Calu3 (cell line): ENCODE results near the gene DOCK9. TPM values are rescaled to one million over a fixed set of nuclear protein-coding genes. Genes with fewer than 3 reads are reported as not detected.

ENCODE experiments used
- BruUV-seq: library from RNA; stranded (reverse); fragments of 400-500 nt; replicated peaks from 2 replicates; lab custom pipeline; 2021; lab: Mats Ljungman, UMichigan
- CTCF ChIA-PET: fragments of 300-600 bp; sonication (Branson Sonifier 250); formaldehyde crosslinking; loops from one replicate; lab custom pipeline; 2022; ENCODE audit warnings: antibody characterized with exemption; lab: Charles Lee
- DNase-seq: peaks from one replicate; pipeline ENCODE4 v3.0.0; 2022
- H3K27ac Mint-ChIP-seq: one replicate; pipeline ENCODE4 v1.8.0; 2022; ENCODE audit warnings: mixed read lengths; ENCODE audit not compliant: unreplicated experiment
- H3K27me3 Mint-ChIP-seq: one replicate; pipeline ENCODE4 v1.8.0; 2022; ENCODE audit warnings: mixed read lengths; ENCODE audit not compliant: unreplicated experiment
- H3K36me3 Mint-ChIP-seq: one replicate; pipeline ENCODE4 v1.8.0; 2022; ENCODE audit warnings: mild to moderate bottlenecking, moderate library complexity, mixed read lengths; ENCODE audit not compliant: insufficient read depth, unreplicated experiment
- H3K4me1 Mint-ChIP-seq: one replicate; pipeline ENCODE4 v1.8.0; 2022; ENCODE audit warnings: mild to moderate bottlenecking, low read depth, mixed read lengths; ENCODE audit not compliant: unreplicated experiment
- H3K4me3 Mint-ChIP-seq: one replicate; pipeline ENCODE4 v1.8.0; 2022; ENCODE audit warnings: mild to moderate bottlenecking, low read depth, moderate library complexity, mixed read lengths; ENCODE audit not compliant: unreplicated experiment
- H3K9me3 Mint-ChIP-seq: one replicate; pipeline ENCODE4 v1.8.0; 2022; ENCODE audit warnings: low read depth, mixed read lengths; ENCODE audit not compliant: unreplicated experiment
- intact Hi-C: fragments of 100-400 bp; cut with micrococcal nuclease; formaldehyde crosslinking; loops from one replicate; pipeline ENCODE4 v1.10.0; 2022; ENCODE audit not compliant: unreplicated experiment
- total RNA-seq: library from RNA; stranded (reverse); gene quantifications from 2 replicates; pipeline ENCODE4 v1.2.3, GENCODE V29; 2022
- TF ChIP-seq, protein P1 (sequence below): fragments of 200-600 bp; IDR thresholded peaks from one replicate; pipeline ENCODE4 v1.8.0; 2022; ENCODE audit warnings: antibody characterized with exemption; ENCODE audit not compliant: unreplicated experiment

DOCK9 gene
- total RNA-seq, 1 experiment from 2014 or later = 26.2 TPM

DNA sequence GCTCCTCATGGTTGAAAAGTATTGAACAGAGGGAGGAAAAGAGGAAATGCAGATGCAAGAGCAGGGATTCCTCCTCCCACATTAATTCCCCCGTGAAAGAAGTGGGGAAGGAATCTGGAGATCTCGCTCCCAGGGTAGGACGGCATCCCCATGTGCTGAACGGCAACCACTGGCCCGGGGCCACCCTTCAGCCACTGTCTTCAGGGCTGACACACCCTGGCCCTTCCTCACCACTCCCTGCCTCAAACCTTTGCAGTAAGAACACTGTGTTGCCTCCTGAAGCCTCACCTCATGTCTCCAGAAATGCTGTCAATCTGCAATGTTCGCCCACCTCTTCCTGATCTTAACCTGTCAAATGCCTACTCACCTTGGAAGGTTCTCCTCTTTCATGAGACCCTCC lies 10.9 kb upstream of the DOCK9 start:
- intact Hi-C loops = no loop called here

DNA sequence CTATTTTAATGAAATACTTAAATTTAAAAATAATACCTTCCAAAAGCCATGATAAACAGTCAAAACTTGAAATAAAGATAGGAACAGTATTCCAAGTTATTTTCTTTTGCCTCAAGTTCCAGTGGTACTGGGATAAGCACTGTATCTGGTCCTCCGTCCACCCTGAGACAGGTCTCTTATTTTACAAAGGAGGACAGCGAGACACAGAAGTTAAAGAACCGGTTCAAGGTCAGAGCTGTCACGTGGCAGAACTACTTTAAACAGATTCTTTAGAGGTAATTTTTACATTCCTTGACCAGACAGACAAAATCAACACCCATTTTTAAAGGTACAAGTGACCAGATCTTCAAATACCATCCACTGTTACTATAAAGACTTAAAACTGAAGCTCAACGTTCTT lies 10.4 kb upstream of the DOCK9 start:
- intact Hi-C loops = no loop called here
- no peaks in the 10 kb centered on the region for H3K27me3 Mint-ChIP-seq
- no TSS peak for BruUV-seq
- peaks cover 18% of the 10 kb centered on the region for H3K4me1 Mint-ChIP-seq
- CTCF ChIA-PET = no interaction called here
- no peak overlapping the region for H3K27ac Mint-ChIP-seq
- TF ChIP-seq, protein P1, sequence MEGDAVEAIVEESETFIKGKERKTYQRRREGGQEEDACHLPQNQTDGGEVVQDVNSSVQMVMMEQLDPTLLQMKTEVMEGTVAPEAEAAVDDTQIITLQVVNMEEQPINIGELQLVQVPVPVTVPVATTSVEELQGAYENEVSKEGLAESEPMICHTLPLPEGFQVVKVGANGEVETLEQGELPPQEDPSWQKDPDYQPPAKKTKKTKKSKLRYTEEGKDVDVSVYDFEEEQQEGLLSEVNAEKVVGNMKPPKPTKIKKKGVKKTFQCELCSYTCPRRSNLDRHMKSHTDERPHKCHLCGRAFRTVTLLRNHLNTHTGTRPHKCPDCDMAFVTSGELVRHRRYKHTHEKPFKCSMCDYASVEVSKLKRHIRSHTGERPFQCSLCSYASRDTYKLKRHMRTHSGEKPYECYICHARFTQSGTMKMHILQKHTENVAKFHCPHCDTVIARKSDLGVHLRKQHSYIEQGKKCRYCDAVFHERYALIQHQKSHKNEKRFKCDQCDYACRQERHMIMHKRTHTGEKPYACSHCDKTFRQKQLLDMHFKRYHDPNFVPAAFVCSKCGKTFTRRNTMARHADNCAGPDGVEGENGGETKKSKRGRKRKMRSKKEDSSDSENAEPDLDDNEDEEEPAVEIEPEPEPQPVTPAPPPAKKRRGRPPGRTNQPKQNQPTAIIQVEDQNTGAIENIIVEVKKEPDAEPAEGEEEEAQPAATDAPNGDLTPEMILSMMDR = no peak
- H3K36me3 Mint-ChIP-seq = no peaks in the 10 kb centered on the region
- DNase-seq = no peak
- H3K9me3 Mint-ChIP-seq = no peaks in the 10 kb centered on the region
- H3K4me3 Mint-ChIP-seq = no peak overlapping the region

More for the DNA sequence above, 10.9 kb upstream of the DOCK9 start:
- Mint-ChIP-seq H3K36me3 (no peaks in the 10 kb centered on the region), H3K27ac (no peak overlapping the region), H3K4me3 (no peak overlapping the region), H3K9me3 (no peaks in the 10 kb centered on the region), H3K4me1 (peaks cover 20% of the 10 kb centered on the region), H3K27me3 (no peaks in the 10 kb centered on the region)
- no peak for DNase-seq
- TF ChIP-seq, protein P1 = no peak
- CTCF ChIA-PET = no interaction called here
- BruUV-seq = no TSS peak

DNA sequence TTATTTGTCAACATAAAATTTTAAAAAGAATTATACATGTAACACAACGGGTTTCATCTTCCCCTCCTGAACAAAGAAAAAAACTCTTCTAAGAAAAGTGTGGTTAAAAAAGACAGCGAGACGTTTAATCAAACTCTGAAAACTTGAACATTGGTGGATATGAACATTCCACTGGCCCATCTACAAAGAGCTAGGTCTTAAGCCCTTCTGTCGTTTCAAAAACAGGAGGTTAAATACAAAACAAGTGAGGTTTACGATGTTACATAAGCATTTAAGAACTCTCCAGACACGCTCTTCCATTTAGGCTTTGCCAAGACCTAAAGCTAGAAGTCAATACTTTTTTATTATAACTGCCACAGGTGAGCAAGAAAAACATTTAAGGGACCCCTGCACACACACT lies 9.4 kb upstream of the DOCK9 start:
- H3K27ac Mint-ChIP-seq = no peak overlapping the region
- H3K27me3 Mint-ChIP-seq = no peaks in the 10 kb centered on the region
- intact Hi-C loops = no loop called here
- CTCF ChIA-PET = no interaction called here
- no peak overlapping the region for H3K4me3 Mint-ChIP-seq
- DNase-seq = no peak
- H3K4me1 Mint-ChIP-seq = peaks cover 8% of the 10 kb centered on the region
- TF ChIP-seq, protein P1 = no peak
- BruUV-seq = no TSS peak
- no peaks in the 10 kb centered on the region for H3K9me3 Mint-ChIP-seq
- H3K36me3 Mint-ChIP-seq = no peaks in the 10 kb centered on the region

DNA sequence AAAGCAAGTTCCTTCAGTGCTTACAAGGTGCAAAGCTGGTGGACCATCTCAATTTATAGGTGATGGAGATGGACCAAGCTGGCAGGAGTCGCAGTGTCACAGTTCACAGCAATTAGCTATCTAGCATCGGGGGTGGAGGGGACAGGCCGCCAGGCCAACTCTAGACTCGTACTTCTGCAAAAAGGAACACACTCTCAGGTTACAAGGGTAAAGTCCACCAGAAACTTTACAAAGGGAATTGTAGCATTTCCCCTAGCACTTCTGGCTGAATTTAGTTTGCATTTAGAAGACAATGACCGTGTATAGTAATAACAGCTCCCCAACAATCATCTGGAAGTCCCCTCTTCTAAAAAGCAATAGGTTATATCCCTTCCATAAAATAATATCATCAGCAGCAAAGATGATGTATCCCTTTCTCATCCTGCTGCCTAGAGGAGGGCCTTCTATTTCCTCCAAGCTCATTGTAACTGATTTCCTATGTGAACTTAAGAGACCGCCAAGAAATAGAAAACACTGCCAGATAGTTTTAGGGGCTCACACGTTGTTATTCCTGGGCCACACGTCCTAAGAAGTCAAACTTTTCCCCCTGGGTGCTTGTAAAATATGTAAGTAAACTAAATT lies 8.5 kb upstream of the DOCK9 start:
- TF ChIP-seq, protein P1 = no peak
- Mint-ChIP-seq H3K27ac (no peak overlapping the region), H3K4me3 (no peak overlapping the region), H3K27me3 (no peaks in the 10 kb centered on the region), H3K36me3 (no peaks in the 10 kb centered on the region), H3K4me1 (peaks cover 7% of the 10 kb centered on the region), H3K9me3 (no peaks in the 10 kb centered on the region)
- CTCF ChIA-PET = no interaction called here
- intact Hi-C loops = no loop called here
- BruUV-seq = no TSS peak
- no peak for DNase-seq
